Tibial artery (tissue), 4 donors: Measurements from ENCODE around the gene LRRC40.

ENCODE experiments used
- DNase-seq, 2 donors: peaks; one replicate each; pipeline ENCODE4 v3.0.0-alpha.2; 2019
- H3K27ac ChIP-seq, 2 donors: fragments of 200-600 bp; sonication (generic) in 1 of 2; 1 replicate in 1 of 2; 2 replicates in 1 of 2; pipeline ENCODE4 v1.5.1; 2018 to 2019; ENCODE audit warnings: mild to moderate bottlenecking in 1 of 2
- H3K27me3 ChIP-seq, 2 donors: fragments of 200-600 bp; sonication (generic) in 1 of 2; one replicate each; pipeline versions ENCODE4 v1.5.1 to v1.6.0; 2016 to 2019
- H3K36me3 ChIP-seq, 3 donors: fragments of 200-600 bp; sonication (generic) in 2 of 3; one replicate each; pipeline ENCODE4 v1.5.1; 2016 to 2019; ENCODE audit warnings: mild to moderate bottlenecking in 2 of 3
- H3K4me1 ChIP-seq, 4 donors: fragments of 200-600 bp; sonication (generic) in 2 of 4; 1 replicate in 3 of 4; 2 replicates in 1 of 4; pipeline ENCODE4 v1.5.1; 2016 to 2019
- H3K4me3 ChIP-seq, 2 donors: fragments of 200-600 bp; sonication (generic) in 1 of 2; 1 replicate in 1 of 2; 2 replicates in 1 of 2; pipeline ENCODE4 v1.5.1; 2018 to 2019; ENCODE audit warnings: mild to moderate bottlenecking in 2 of 2
- H3K9me3 ChIP-seq, 3 donors: fragments of 200-600 bp; sonication (generic) in 1 of 3; one replicate each; pipeline ENCODE4 v1.5.1; 2016 to 2019
- intact Hi-C: fragments of 100-400 bp; cut with DNase I; formaldehyde crosslinking; loops from one replicate; pipeline ENCODE4 v1.15.0; 2023; ENCODE audit warnings: low total_unique reads
- TF ChIP-seq, protein P1 (sequence below), 2 experiments: fragments of 200-600 bp in 1 of 2; fragments of 450-650 bp in 1 of 2; IDR thresholded peaks; one replicate each; pipeline ENCODE4 v1.5.1; 2017 to 2019; ENCODE audit warnings: antibody characterized with exemption in 2 of 2, mild to moderate bottlenecking in 1 of 2, moderate library complexity in 1 of 2

Gene LRRC40

DNA sequence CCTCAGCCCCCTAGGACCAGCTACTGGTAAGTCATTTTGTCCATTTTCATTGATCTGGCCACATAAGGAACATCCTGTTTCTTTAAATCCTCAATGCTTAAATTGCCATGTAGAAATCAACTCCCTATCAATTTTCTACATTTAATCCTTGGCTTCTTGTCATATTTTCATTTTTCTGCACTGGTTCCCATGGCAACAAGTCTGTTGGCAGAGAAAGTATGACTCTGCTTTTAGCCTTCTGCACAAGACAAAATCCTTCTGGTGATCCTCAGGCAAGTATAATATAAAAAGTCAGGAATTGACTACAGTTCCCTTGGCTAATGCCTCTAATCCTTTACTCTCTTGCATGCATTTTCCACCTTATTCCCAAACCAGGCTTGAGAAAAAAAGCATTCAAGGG, 65.0 kb downstream of the LRRC40 start:
- Histone ChIP-seq H3K36me3 (peaks cover 0 to 9% (median 0%) of the 10 kb centered on the region in 3 donors), H3K4me3 (no peak overlapping the region), H3K27ac (peak overlapping the region; percentile 25 to 55), H3K4me1 (peaks cover 0 to 28% (median 14%) of the 10 kb centered on the region in 4 donors), H3K9me3 (no peaks in the 10 kb centered on the region), H3K27me3 (no peaks in the 10 kb centered on the region)
- TF ChIP-seq, protein P1, sequence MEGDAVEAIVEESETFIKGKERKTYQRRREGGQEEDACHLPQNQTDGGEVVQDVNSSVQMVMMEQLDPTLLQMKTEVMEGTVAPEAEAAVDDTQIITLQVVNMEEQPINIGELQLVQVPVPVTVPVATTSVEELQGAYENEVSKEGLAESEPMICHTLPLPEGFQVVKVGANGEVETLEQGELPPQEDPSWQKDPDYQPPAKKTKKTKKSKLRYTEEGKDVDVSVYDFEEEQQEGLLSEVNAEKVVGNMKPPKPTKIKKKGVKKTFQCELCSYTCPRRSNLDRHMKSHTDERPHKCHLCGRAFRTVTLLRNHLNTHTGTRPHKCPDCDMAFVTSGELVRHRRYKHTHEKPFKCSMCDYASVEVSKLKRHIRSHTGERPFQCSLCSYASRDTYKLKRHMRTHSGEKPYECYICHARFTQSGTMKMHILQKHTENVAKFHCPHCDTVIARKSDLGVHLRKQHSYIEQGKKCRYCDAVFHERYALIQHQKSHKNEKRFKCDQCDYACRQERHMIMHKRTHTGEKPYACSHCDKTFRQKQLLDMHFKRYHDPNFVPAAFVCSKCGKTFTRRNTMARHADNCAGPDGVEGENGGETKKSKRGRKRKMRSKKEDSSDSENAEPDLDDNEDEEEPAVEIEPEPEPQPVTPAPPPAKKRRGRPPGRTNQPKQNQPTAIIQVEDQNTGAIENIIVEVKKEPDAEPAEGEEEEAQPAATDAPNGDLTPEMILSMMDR (IDR thresholded peaks at IDR 0.05) = no peak
- no peak for DNase-seq
- intact Hi-C loops = no loop called here

DNA sequence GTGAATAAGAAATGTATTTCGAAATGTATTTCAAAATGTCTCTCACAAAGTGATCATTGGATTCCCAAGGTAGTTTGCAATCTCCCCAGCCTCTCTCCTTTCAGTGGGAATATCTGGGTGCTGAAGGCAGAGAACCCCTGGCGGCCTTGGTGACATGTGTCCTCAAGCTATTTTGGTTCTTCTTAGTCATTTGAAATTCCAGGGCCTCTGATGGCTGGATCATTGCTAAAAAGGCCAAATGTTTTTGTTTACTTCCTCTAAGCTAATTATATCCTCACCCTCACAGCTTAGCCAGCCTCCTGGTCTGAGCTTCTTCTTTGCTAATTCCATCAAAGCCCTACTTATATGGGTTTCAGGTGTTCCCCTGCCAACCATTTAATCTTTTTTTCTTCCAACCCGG, 71.2 kb downstream of the LRRC40 start:
- H3K9me3 ChIP-seq = no peaks in the 10 kb centered on the region
- no peak overlapping the region for H3K27ac ChIP-seq
- DNase-seq = no peak
- no peak overlapping the region for H3K4me3 ChIP-seq
- intact Hi-C loops = loop anchor here (5.0 kb wide), 1 partner anchor 378 kb away; no protein-coding TSS in a partner anchor
- TF ChIP-seq, protein P1 (IDR thresholded peaks at IDR 0.05) = no peak
- H3K36me3 ChIP-seq = no peaks in the 10 kb centered on the region
- peaks cover 0 to 3% (median 0%) of the 10 kb centered on the region in 4 donors for H3K4me1 ChIP-seq
- H3K27me3 ChIP-seq = no peaks in the 10 kb centered on the region

DNA sequence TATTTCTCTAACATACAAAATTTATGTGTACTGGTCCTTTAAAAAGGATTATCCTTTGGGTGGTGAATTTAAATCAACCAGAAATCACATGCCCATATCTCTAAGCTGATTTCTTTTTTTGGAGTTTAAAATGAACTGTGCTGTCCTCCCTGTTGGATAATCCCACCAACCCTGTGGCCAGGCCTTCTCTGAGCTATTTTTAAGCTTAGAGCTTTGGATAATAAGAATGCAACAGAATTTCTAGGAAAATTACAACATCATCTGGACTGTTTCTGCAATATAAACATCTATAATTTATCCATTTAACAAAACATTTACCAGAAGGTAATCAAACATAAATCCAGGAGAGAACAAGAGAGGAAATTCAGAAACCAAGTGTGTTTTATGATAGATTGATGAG, 88.3 kb downstream of the LRRC40 start:
- Histone ChIP-seq H3K4me3 (no peak overlapping the region), H3K27ac (no peak overlapping the region), H3K4me1 (no peaks in the 10 kb centered on the region), H3K36me3 (no peaks in the 10 kb centered on the region), H3K9me3 (no peaks in the 10 kb centered on the region), H3K27me3 (no peaks in the 10 kb centered on the region)
- TF ChIP-seq, protein P1 (IDR thresholded peaks at IDR 0.05) = no peak
- no peak for DNase-seq
- intact Hi-C loops = no loop called here

DNA sequence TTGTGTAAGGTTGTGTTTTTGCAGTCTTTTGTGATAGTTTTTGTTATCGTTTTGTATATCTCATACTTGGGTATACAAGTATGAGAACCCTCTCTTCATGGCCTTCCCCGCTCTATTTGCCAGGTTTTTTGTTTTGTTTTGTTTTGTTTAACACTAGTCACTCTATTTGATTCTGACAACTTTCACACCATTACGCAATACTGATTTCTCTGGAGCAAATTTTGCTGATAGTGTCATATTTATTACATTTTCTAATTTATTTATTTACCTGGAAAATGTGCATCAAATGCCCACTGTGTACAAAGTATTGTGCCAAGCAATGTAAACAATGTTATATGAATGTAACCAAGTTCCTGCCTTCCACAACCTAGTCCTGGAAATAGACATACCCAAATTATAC, 90.1 kb downstream of the LRRC40 start:
- intact Hi-C loops = no loop called here
- TF ChIP-seq, protein P1 (IDR thresholded peaks at IDR 0.05) = no peak
- H3K36me3 ChIP-seq = no peaks in the 10 kb centered on the region

DNA sequence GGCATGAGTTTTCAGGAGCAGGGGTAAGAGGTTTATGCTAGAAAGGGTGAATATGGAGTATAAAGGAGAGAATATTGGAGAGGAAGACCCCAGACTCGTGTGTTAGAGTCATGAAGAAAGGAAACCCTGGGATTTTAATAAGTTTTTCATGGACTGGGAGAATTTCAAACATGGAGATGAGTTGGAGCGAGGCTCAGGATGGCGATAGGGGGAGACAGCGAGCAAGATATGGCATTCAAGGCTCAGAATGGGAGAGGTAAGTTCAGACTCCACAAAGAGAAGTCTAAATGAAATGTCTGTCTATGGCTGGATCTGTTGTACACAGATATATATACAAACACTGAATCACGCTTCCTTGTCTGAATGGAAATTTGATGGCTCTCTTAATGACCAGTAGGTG, 92.5 kb downstream of the LRRC40 start:
- TF ChIP-seq, protein P1 (IDR thresholded peaks at IDR 0.05) = no peak
- intact Hi-C loops = no loop called here
- no peak overlapping the region for H3K4me3 ChIP-seq
- DNase-seq = no peak
- H3K9me3 ChIP-seq = no peaks in the 10 kb centered on the region
- no peaks in the 10 kb centered on the region for H3K4me1 ChIP-seq
- H3K27me3 ChIP-seq = no peaks in the 10 kb centered on the region
- H3K36me3 ChIP-seq = no peaks in the 10 kb centered on the region
- no peak overlapping the region for H3K27ac ChIP-seq

More for the DNA sequence above, 90.1 kb downstream of the LRRC40 start:
- no peak overlapping the region for H3K4me3 ChIP-seq
- DNase-seq = no peak
- H3K4me1 ChIP-seq = no peaks in the 10 kb centered on the region
- H3K27ac ChIP-seq = no peak overlapping the region
- H3K27me3 ChIP-seq = no peaks in the 10 kb centered on the region
- no peaks in the 10 kb centered on the region for H3K9me3 ChIP-seq

DNA sequence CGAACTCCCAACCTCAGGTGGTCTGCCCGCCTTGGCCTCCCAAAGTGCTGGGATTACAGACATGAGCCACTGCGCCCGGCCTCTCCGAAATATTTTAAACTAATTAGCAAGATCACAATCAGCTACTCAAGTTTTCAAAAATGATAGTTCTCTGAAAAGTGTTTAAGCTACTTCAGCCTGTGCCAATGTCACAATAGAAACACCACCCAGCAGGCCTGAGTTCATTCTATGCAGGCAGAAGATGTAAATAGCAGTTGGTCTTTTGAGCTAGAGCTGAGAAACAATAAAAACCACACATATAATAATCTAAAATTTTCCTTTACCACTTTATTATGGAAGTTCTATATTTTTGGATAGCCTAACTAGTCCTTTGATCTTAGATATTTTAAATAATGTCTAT, 96.1 kb downstream of the LRRC40 start:
- no peak overlapping the region for H3K4me3 ChIP-seq
- H3K36me3 ChIP-seq = no peaks in the 10 kb centered on the region
- H3K9me3 ChIP-seq = no peaks in the 10 kb centered on the region
- no peak overlapping the region for H3K27ac ChIP-seq
- intact Hi-C loops = no loop called here
- TF ChIP-seq, protein P1 (IDR thresholded peaks at IDR 0.05) = no peak
- no peaks in the 10 kb centered on the region for H3K4me1 ChIP-seq
- no peaks in the 10 kb centered on the region for H3K27me3 ChIP-seq
- no peak for DNase-seq
